HL-60 (cell line): ENCODE data around the gene CCDC187.

ENCODE experiments used
- DNase-seq, 2 experiments: peaks; one replicate each; pipeline ENCODE4 v3.0.0-alpha.2; 2010 to 2020; ENCODE audit warnings: low read depth in 1 of 2, low spot score in 1 of 2
- H3K27ac ChIP-seq: fragments of 250-450 bp; sonication (Bioruptor Pico); replicated peaks from 2 replicates; pipeline ENCODE4 v1.5.1; 2020; ENCODE audit warnings: mild to moderate bottlenecking, moderate library complexity
- H3K27me3 ChIP-seq: fragments of 250-450 bp; sonication (Bioruptor Pico); 2 replicates; pipeline ENCODE4 v1.5.1; 2021; ENCODE audit warnings: mild to moderate bottlenecking, moderate library complexity; ENCODE audit not compliant: insufficient read depth, poor library complexity, severe bottlenecking
- H3K4me3 ChIP-seq: replicated peaks from 2 replicates; pipeline ENCODE4 v1.5.1; 2011; ENCODE audit warnings: mild to moderate bottlenecking, control low read depth, low read length; ENCODE audit not compliant: insufficient read depth
- GABPA ChIP-seq: IDR thresholded peaks from 2 replicates; pipeline ENCODE4 v1.6.1; 2012; ENCODE audit warnings: low read depth
- POLR2AphosphoS5 ChIP-seq: IDR thresholded peaks from 2 replicates; pipeline ENCODE4 v1.6.1; 2012; ENCODE audit warnings: low read depth
- SPI1 ChIP-seq: IDR thresholded peaks from 2 replicates; pipeline ENCODE4 v1.6.1; 2012; ENCODE audit warnings: low read depth, mild to moderate bottlenecking, borderline replicate concordance
- TF ChIP-seq, protein P1 (sequence below): IDR thresholded peaks from 2 replicates; pipeline ENCODE4 v1.6.1; 2012; ENCODE audit warnings: low read depth; ENCODE audit not compliant: insufficient replicate concordance
- TF ChIP-seq, protein P2 (sequence below): IDR thresholded peaks from one replicate; pipeline ENCODE4 v1.5.1; 2011; ENCODE audit warnings: low read length, control low read depth, inconsistent platforms; ENCODE audit not compliant: insufficient read depth

The CCDC187 gene

DNA sequence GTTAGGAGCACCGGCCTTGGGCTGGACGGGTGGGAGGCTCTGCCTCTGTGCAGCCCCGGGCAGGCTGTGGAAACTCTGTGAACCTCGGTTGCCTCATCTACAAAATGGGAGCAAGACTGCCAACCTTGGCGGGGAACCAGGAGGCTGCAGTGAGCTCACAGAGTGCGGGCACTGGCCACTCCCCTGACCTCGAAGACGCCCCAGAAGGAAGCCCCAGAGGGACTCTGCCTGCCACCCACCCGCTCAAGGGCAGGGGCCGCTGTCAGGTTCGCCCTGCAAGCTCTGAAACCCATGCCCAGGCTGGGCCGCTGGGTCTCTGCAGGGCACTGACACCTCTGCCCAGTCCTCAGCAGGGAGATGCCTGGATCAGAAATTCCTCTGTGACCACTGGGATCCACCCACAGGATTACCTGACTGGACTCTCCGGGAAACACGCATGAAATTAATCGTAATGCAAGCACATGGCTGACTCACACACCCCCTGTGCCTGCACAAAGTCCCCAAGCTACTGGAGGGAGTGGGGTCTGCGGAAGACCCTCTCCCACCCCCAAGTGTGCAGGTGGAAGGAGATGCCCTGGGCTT is 7.4 kb downstream of the CCDC187 start:
- no peak for DNase-seq
- no peak overlapping the region for H3K4me3 ChIP-seq
- H3K27ac ChIP-seq = no peak overlapping the region
- no peaks in the 10 kb centered on the region for H3K27me3 ChIP-seq
- TF ChIP-seq GABPA = no peak
- TF ChIP-seq SPI1 = no peak
- TF ChIP-seq POLR2AphosphoS5 = no peak
- TF ChIP-seq, protein P1, sequence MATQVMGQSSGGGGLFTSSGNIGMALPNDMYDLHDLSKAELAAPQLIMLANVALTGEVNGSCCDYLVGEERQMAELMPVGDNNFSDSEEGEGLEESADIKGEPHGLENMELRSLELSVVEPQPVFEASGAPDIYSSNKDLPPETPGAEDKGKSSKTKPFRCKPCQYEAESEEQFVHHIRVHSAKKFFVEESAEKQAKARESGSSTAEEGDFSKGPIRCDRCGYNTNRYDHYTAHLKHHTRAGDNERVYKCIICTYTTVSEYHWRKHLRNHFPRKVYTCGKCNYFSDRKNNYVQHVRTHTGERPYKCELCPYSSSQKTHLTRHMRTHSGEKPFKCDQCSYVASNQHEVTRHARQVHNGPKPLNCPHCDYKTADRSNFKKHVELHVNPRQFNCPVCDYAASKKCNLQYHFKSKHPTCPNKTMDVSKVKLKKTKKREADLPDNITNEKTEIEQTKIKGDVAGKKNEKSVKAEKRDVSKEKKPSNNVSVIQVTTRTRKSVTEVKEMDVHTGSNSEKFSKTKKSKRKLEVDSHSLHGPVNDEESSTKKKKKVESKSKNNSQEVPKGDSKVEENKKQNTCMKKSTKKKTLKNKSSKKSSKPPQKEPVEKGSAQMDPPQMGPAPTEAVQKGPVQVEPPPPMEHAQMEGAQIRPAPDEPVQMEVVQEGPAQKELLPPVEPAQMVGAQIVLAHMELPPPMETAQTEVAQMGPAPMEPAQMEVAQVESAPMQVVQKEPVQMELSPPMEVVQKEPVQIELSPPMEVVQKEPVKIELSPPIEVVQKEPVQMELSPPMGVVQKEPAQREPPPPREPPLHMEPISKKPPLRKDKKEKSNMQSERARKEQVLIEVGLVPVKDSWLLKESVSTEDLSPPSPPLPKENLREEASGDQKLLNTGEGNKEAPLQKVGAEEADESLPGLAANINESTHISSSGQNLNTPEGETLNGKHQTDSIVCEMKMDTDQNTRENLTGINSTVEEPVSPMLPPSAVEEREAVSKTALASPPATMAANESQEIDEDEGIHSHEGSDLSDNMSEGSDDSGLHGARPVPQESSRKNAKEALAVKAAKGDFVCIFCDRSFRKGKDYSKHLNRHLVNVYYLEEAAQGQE = no peak
- TF ChIP-seq, protein P2, sequence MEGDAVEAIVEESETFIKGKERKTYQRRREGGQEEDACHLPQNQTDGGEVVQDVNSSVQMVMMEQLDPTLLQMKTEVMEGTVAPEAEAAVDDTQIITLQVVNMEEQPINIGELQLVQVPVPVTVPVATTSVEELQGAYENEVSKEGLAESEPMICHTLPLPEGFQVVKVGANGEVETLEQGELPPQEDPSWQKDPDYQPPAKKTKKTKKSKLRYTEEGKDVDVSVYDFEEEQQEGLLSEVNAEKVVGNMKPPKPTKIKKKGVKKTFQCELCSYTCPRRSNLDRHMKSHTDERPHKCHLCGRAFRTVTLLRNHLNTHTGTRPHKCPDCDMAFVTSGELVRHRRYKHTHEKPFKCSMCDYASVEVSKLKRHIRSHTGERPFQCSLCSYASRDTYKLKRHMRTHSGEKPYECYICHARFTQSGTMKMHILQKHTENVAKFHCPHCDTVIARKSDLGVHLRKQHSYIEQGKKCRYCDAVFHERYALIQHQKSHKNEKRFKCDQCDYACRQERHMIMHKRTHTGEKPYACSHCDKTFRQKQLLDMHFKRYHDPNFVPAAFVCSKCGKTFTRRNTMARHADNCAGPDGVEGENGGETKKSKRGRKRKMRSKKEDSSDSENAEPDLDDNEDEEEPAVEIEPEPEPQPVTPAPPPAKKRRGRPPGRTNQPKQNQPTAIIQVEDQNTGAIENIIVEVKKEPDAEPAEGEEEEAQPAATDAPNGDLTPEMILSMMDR = no peak

DNA sequence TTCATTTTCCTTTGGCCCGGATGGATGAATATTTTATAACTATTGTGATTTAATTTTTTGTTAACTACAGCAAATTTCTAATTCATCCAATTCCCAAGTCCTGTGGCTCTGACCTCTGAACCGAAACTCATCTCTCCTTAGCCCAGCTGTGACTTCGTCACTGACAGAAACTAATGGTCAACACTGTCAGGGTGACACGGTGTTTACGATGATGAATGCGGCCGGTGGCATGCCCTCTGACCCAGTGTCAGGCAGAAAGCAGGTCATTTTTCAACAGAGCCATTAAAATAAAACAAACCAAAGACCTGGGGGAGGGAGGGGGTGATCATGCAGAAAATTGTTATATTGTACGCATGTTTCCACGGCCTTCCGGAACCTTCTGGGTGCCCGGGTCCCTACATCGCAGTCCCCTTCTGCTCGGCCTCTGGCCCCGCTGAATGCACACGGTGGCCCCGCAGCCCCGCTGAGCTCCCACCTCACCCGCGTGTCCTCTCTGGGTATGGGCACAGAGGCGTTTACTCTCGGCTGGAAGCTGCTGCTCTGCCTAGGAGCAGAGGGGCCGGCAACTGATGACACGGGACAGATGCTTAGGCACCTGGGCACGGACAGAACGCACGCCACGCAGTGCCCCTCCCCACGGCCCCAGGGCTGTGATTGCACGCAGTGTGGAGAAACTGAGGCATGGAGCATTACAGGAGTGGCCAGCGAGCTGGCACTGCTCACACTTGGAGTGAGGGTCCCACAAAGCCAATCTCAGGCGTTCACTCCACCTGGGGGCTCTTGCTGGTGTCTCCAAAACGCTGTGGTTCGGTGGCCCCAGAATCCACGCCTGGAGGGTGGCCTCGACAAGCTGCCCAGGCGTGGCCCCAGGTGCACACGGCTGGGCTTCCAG is 8.1 kb downstream of the CCDC187 start:
- H3K27ac ChIP-seq = no peak overlapping the region
- no peak overlapping the region for H3K4me3 ChIP-seq
- H3K27me3 ChIP-seq = no peaks in the 10 kb centered on the region
- TF ChIP-seq POLR2AphosphoS5 (no peak), GABPA (no peak), SPI1 (no peak)
- TF ChIP-seq, protein P1 = no peak
- TF ChIP-seq, protein P2 = no peak
- no peak for DNase-seq

DNA sequence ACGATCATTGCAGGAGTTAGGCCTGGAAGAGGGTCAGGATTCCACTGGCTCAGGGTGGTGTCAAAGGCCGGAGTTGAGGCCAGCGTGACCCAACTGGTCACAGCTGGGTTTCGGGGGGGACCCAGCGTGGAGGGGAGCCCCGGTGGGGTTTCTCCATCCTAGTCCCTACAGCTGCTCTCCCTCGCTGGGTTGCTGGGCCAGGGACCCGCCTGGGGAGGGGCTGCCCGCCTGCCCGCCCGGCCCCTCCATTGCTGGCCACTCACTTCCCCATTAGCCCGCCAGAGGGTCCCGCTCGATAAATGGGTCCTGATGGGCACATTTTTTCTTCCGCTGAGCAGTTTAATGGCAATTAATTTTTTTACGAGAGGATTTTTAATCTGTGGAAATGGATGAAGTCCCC is 8.8 kb downstream of the CCDC187 start:
- TF ChIP-seq GABPA = no peak
- TF ChIP-seq, protein P2 = no peak
- Histone ChIP-seq H3K27me3 (no peaks in the 10 kb centered on the region), H3K27ac (no peak overlapping the region), H3K4me3 (no peak overlapping the region)
- no peak for DNase-seq
